Osteoblast (primary cell): ENCODE results near the gene HOXB3. TPM values are rescaled to one million over a fixed set of nuclear protein-coding genes. Genes with fewer than 3 reads are reported as not detected.

Source experiments
- DNase-seq: peaks from one replicate; pipeline ENCODE4 v3.0.0; 2011; ENCODE audit warnings: low spot score, mixed read lengths; ENCODE audit not compliant: insufficient read length; ENCODE audit errors: missing footprints
- H2AFZ ChIP-seq: 2 replicates; pipeline ENCODE4 v1.6.0; 2011; ENCODE audit warnings: mild to moderate bottlenecking, low read length
- H3K27ac ChIP-seq: 2 replicates; pipeline ENCODE4 v1.5.1; 2011; ENCODE audit warnings: mild to moderate bottlenecking, low read depth, low read length, moderate library complexity
- H3K27me3 ChIP-seq: 2 replicates; pipeline ENCODE4 v1.6.0; 2012; ENCODE audit warnings: mild to moderate bottlenecking, control low read depth, inconsistent platforms, low read length, moderate library complexity; ENCODE audit not compliant: insufficient read depth
- H3K36me3 ChIP-seq: 2 replicates; pipeline ENCODE4 v1.5.1; 2011; ENCODE audit warnings: mild to moderate bottlenecking, low read length, control low read depth, moderate library complexity; ENCODE audit not compliant: insufficient read depth
- H3K4me1 ChIP-seq: 2 replicates; pipeline ENCODE4 v1.5.1; 2011; ENCODE audit warnings: mild to moderate bottlenecking, low read length, control low read depth, moderate library complexity; ENCODE audit not compliant: insufficient read depth
- H3K4me2 ChIP-seq: 2 replicates; pipeline ENCODE4 v1.6.0; 2011; ENCODE audit warnings: mild to moderate bottlenecking, low read length; ENCODE audit not compliant: insufficient read depth
- H3K4me3 ChIP-seq: fragments of 200-600 bp; sonication (generic); 3 replicates; pipeline ENCODE4 v1.5.1; 2012; ENCODE audit warnings: mild to moderate bottlenecking, low read length, inconsistent platforms; ENCODE audit not compliant: insufficient read depth
- H3K79me2 ChIP-seq: 2 replicates; pipeline ENCODE4 v1.6.0; 2012; ENCODE audit warnings: mild to moderate bottlenecking, low read length, control low read depth, inconsistent platforms; ENCODE audit not compliant: insufficient read depth
- H3K9me3 ChIP-seq: 2 replicates; pipeline ENCODE4 v1.5.1; 2011; ENCODE audit warnings: low read depth, low read length, control low read depth
- H4K20me1 ChIP-seq: 2 replicates; pipeline ENCODE4 v1.6.0; 2012; ENCODE audit warnings: mild to moderate bottlenecking, low read length, control low read depth; ENCODE audit not compliant: insufficient read depth
- total RNA-seq: library from RNA; depleted of rRNA; stranded (reverse); fragments of >200 nt; gene quantifications from 2 replicates; pipeline ENCODE4 v1.2.3, GENCODE V29; 2012
- TF ChIP-seq, protein P1 (sequence below): IDR thresholded peaks from 2 replicates; pipeline ENCODE4 v1.5.1; 2011; ENCODE audit warnings: mild to moderate bottlenecking, low read depth, low read length, moderate library complexity; ENCODE audit errors: extremely low read depth

HOXB3 gene
- total RNA-seq, 1 donor = 1.8 TPM

DNA sequence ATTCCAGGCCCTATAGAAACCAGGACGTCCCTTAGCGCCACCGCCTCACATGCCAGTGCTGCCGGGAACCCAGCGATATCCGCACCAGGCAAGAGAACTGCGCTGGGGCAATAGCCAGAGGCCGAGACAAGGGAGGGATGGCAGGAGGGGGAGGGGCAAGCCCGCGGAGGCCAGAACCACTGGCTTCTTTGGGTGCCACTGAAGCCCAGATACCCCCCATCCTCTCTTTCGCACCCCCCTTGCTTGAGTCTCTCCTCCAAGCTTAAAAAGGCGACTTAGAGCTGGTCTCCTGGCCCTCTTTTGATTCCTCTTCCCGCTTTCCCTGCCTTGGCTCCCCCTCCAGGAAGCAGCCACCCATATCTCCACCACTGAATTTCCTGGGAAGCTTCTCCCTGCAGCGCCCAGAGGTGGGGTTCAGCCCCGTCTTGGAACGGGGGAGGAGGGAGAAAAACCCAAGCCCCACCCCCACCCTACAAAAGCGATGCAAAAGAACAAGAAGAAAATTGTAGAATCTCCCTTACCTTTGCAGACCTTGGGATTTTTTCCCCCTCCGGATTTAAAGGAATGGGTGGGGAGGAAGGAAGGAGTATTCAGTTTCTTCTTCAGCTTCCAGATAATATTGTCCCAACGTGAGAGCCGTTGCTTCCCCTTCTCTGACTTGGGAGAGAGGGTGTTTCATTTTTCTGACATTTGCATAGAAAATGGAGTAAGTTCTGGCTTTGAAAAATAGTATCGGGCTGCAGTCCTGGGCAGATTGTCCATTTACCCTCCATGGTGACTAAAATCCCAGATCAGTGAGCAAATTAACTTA is 14.1 kb upstream of the HOXB3 start:
- Histone ChIP-seq H2AFZ (no peak overlapping the region), H3K79me2 (no peaks in the 10 kb centered on the region), H3K27me3 (peaks cover 98% of the 10 kb centered on the region), H3K27ac (no peak overlapping the region), H3K9me3 (no peaks in the 10 kb centered on the region), H4K20me1 (peaks cover 3% of the 10 kb centered on the region), H3K4me3 (no peak overlapping the region), H3K4me1 (no peaks in the 10 kb centered on the region), H3K36me3 (no peaks in the 10 kb centered on the region), H3K4me2 (no peak overlapping the region)
- TF ChIP-seq, protein P1, sequence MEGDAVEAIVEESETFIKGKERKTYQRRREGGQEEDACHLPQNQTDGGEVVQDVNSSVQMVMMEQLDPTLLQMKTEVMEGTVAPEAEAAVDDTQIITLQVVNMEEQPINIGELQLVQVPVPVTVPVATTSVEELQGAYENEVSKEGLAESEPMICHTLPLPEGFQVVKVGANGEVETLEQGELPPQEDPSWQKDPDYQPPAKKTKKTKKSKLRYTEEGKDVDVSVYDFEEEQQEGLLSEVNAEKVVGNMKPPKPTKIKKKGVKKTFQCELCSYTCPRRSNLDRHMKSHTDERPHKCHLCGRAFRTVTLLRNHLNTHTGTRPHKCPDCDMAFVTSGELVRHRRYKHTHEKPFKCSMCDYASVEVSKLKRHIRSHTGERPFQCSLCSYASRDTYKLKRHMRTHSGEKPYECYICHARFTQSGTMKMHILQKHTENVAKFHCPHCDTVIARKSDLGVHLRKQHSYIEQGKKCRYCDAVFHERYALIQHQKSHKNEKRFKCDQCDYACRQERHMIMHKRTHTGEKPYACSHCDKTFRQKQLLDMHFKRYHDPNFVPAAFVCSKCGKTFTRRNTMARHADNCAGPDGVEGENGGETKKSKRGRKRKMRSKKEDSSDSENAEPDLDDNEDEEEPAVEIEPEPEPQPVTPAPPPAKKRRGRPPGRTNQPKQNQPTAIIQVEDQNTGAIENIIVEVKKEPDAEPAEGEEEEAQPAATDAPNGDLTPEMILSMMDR = no peak
- no peak for DNase-seq

DNA sequence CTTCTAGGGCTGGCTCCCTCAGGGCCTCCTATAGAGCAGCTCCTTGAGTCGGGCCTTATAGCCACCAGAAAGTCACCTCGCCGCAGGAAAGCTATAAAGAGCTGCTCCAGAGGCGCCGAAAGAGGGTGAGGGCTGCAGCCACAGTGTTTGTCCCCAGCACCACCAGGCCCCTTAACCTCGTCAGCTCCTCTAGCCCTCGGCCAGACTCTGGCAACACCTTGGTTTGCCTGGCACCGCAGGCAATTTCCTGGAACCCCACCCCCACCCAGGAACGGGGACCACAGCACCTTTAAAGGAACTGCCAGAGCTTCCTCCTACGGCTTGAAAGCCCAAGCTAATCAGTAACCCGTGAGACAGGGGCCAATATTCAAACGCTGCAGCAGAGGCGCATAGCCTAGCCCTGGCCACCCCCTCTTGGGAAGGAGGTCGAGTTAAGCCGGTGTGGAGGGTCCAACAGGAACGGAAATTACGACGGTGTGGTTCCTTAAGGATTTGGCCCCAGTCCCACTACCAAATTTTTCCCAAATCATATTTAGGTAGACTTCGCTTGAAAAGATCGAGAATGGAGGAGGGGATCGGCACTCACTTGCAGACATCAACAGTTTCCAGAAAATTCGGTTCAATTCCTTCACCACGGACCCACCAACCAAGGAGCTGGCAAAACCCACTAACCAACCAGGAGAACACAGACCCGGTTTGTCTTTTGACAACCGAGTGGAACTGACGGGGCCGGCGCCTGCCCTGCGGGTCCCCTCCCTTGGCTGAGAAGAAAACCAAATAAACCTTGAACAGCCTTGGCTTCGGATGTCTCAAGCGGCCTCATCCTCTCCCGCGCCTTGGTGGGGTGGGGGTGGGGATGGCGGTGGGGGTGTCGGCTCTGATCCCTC is 11.7 kb upstream of the HOXB3 start:
- Histone ChIP-seq H3K79me2 (no peaks in the 10 kb centered on the region), H4K20me1 (peaks cover 3% of the 10 kb centered on the region), H2AFZ (no peak overlapping the region), H3K4me1 (no peaks in the 10 kb centered on the region), H3K27ac (no peak overlapping the region), H3K36me3 (no peaks in the 10 kb centered on the region), H3K4me2 (no peak overlapping the region), H3K4me3 (no peak overlapping the region), H3K9me3 (no peaks in the 10 kb centered on the region), H3K27me3 (peaks cover 100% of the 10 kb centered on the region)
- no peak for DNase-seq
- TF ChIP-seq, protein P1 = no peak

DNA sequence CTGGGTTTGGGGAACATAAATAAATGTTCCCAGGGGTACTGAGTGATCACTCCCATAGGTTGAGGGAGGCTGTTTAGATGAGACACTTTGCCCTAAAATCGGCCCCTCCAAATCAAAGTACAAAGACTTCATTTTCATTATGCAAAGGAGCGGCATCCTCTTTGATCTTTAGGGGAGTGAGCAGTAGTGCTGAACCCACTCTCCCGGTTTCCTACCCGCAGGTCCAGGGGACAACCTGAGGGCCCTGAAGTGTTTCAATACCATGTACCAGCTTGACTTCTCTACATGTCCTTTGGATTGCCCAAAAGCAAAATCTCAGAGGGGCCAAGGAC is 11.1 kb upstream of the HOXB3 start:
- peaks cover 100% of the 10 kb centered on the region for H3K27me3 ChIP-seq

More for the DNA sequence above, 11.1 kb upstream of the HOXB3 start:
- Histone ChIP-seq H3K79me2 (no peaks in the 10 kb centered on the region), H3K27ac (no peak overlapping the region), H3K36me3 (no peaks in the 10 kb centered on the region), H2AFZ (no peak overlapping the region), H3K9me3 (no peaks in the 10 kb centered on the region), H3K4me1 (no peaks in the 10 kb centered on the region), H4K20me1 (peaks cover 3% of the 10 kb centered on the region), H3K4me3 (no peak overlapping the region), H3K4me2 (no peak overlapping the region)
- TF ChIP-seq, protein P1 = no peak
- no peak for DNase-seq
